Upper lobe of left lung (tissue), 6 donors: ENCODE results near the gene ASB5. TPM values are rescaled to one million over a fixed set of nuclear protein-coding genes. Genes with fewer than 3 reads are reported as not detected.

ENCODE experiments used
- ATAC-seq, 2 donors: fragments of 200-7000 bp; cut with Tn5 transposase; one replicate each; pipeline ENCODE4 v1.9.1; 2022; ENCODE audit warnings: mild to moderate bottlenecking in 2 of 2, moderate library complexity in 2 of 2; ENCODE audit not compliant: low FRiP score in 2 of 2
- DNase-seq, 2 donors: peaks; one replicate each; pipeline ENCODE4 v3.0.0-alpha.2; 2019 to 2020
- H3K27ac ChIP-seq, 4 donors: fragments of 200-600 bp; sonication (generic); one replicate each; pipeline ENCODE4 v1.5.1; 2016 to 2019
- H3K27me3 ChIP-seq, 4 donors: fragments of 200-600 bp; sonication (generic); one replicate each; pipeline ENCODE4 v1.5.1; 2017 to 2019
- H3K36me3 ChIP-seq, 4 donors: fragments of 200-600 bp; sonication (generic); one replicate each; pipeline ENCODE4 v1.5.1; 2016 to 2019
- H3K4me1 ChIP-seq, 4 donors: fragments of 200-600 bp; sonication (generic); one replicate each; pipeline ENCODE4 v1.5.1; 2018 to 2019
- H3K4me3 ChIP-seq, 4 donors: fragments of 200-600 bp; sonication (generic); one replicate each; pipeline ENCODE4 v1.5.1; 2017 to 2019; ENCODE audit warnings: mild to moderate bottlenecking in 2 of 4, moderate library complexity in 1 of 4
- H3K9me3 ChIP-seq, 4 donors: fragments of 200-600 bp; sonication (generic); one replicate each; pipeline ENCODE4 v1.5.1; 2018 to 2019
- CTCF ChIP-seq, 6 experiments: fragments of 450-650 bp in 4 of 6; fragments of 200-600 bp in 2 of 6; sonication (generic) in 2 of 6; IDR thresholded peaks; one replicate each; pipeline ENCODE4 v1.5.1; 2016 to 2019; ENCODE audit warnings: antibody characterized with exemption in 6 of 6
- EP300 ChIP-seq, 4 donors: sonication (generic); formaldehyde crosslinking; IDR thresholded peaks; one replicate each; pipeline ENCODE4 v1.5.1; 2017; ENCODE audit warnings: antibody characterized with exemption in 4 of 4, control low read depth in 2 of 4
- POLR2A ChIP-seq, 4 donors: fragments of 450-650 bp; IDR thresholded peaks; one replicate each; pipeline ENCODE4 v1.5.1; 2016 to 2017; ENCODE audit warnings: antibody characterized with exemption in 4 of 4, mild to moderate bottlenecking in 2 of 4
- POLR2AphosphoS5 ChIP-seq, 2 donors: sonication (generic); formaldehyde crosslinking; IDR thresholded peaks; one replicate each; pipeline ENCODE4 v1.5.1; 2017; ENCODE audit warnings: antibody characterized with exemption in 2 of 2
- WGBS, 2 donors: methylation state at CpG; one replicate each; pipeline ENCODE4 v1.1.5; 2017 to 2018; 5-methylcytosine and 5-hydroxymethylcytosine counted together
- total RNA-seq, 6 donors: library from RNA; depleted of rRNA in 4 of 6; stranded (reverse); fragments of >200 nt in 4 of 6; gene quantifications; one replicate each; pipeline versions ENCODE4 v1.1.0 to v1.2.1, GENCODE V29; 2016 to 2021
- donor health status: DM: no; HTN: no; CAD: no; lungs with moderate emphysema.
- donor health status: DM: no; HTN: yes; CAD: no; lungs with severe emphysema.

The ASB5 gene
- total RNA-seq, 6 donors from 2014 or later, result not detected

GRCh38 chr4:176266026-176266425 is 3.0 kb downstream of the ASB5 start:
- 89 to 96% methylated on average over 2 of the region's 2 CpGs for WGBS, 2 donors
- DNase-seq (no peak), ATAC-seq (no peak)
- H3K4me1 ChIP-seq, result no peaks in the 10 kb centered on the region
- no peaks in the 10 kb centered on the region for H3K9me3 ChIP-seq
- H3K4me3 ChIP-seq, result no peak overlapping the region
- no peak overlapping the region for H3K27ac ChIP-seq
- TF ChIP-seq CTCF (IDR thresholded peaks at IDR 0.05) (no peak), POLR2AphosphoS5 (IDR thresholded peaks at IDR 0.05) (no peak), POLR2A (IDR thresholded peaks at IDR 0.05) (no peak), EP300 (IDR thresholded peaks at IDR 0.05) (no peak)
- no peaks in the 10 kb centered on the region for H3K36me3 ChIP-seq
- H3K27me3 ChIP-seq, result no peaks in the 10 kb centered on the region

GRCh38 chr4:176262243-176262642 is 6.8 kb downstream of the ASB5 start:
- TF ChIP-seq CTCF (IDR thresholded peaks at IDR 0.05), result no peak
- no peaks in the 10 kb centered on the region for H3K4me1 ChIP-seq
- ATAC-seq (no peak), DNase-seq (no peak)
- H3K27me3 ChIP-seq, result no peaks in the 10 kb centered on the region
- H3K36me3 ChIP-seq, result no peaks in the 10 kb centered on the region
- H3K9me3 ChIP-seq, result no peaks in the 10 kb centered on the region
- no peak overlapping the region for H3K27ac ChIP-seq
- no peak overlapping the region for H3K4me3 ChIP-seq

- 75 to 88% methylated on average over 3 of the region's 3 CpGs for WGBS, 2 donors
- Histone ChIP-seq H3K4me3 (no peak overlapping the region), H3K27me3 (no peaks in the 10 kb centered on the region), H3K36me3 (no peaks in the 10 kb centered on the region), H3K9me3 (no peaks in the 10 kb centered on the region), H3K4me1 (no peaks in the 10 kb centered on the region), H3K27ac (no peak overlapping the region)
- no peak for DNase-seq
- no peak for TF ChIP-seq CTCF (IDR thresholded peaks at IDR 0.05)
- TF ChIP-seq POLR2AphosphoS5 (IDR thresholded peaks at IDR 0.05), result no peak
- no peak for ATAC-seq
Observed at GRCh38 chr4:176261481-176261880, 7.5 kb downstream of the ASB5 start.

GRCh38 chr4:176261018-176261417 is 8.0 kb downstream of the ASB5 start:
- Histone ChIP-seq H3K36me3 (no peaks in the 10 kb centered on the region), H3K27me3 (no peaks in the 10 kb centered on the region), H3K4me3 (no peak overlapping the region), H3K27ac (no peak overlapping the region), H3K4me1 (no peaks in the 10 kb centered on the region), H3K9me3 (no peaks in the 10 kb centered on the region)
- DNase-seq (no peak), ATAC-seq (no peak)
- 95 to 96% methylated on average over 3 of the region's 3 CpGs for WGBS, 2 donors
- TF ChIP-seq POLR2A (IDR thresholded peaks at IDR 0.05), result no peak
- no peak for TF ChIP-seq EP300 (IDR thresholded peaks at IDR 0.05)
- no peak for TF ChIP-seq CTCF (IDR thresholded peaks at IDR 0.05)

GRCh38 chr4:176259330-176260090 is 9.5 kb downstream of the ASB5 start:
- DNase-seq (no peak), ATAC-seq (no peak)
- Histone ChIP-seq H3K36me3 (no peaks in the 10 kb centered on the region), H3K4me3 (no peak overlapping the region), H3K27me3 (no peaks in the 10 kb centered on the region), H3K27ac (no peak overlapping the region), H3K4me1 (no peaks in the 10 kb centered on the region), H3K9me3 (no peaks in the 10 kb centered on the region)
- TF ChIP-seq POLR2AphosphoS5 (IDR thresholded peaks at IDR 0.05), result no peak
- TF ChIP-seq POLR2A (IDR thresholded peaks at IDR 0.05), result no peak
- no peak for TF ChIP-seq EP300 (IDR thresholded peaks at IDR 0.05)
- no peak for TF ChIP-seq CTCF (IDR thresholded peaks at IDR 0.05)
- 83 to 88% methylated on average over 5 of the region's 5 CpGs for WGBS, 2 donors
